Activated T-cell treated with anti-CD3 and anti-CD28 coated beads for 48 hours (primary cell): Measurements from ENCODE around the gene RUSC2.
"Not testable (repeated sequence)": the region's sequence is repeated elsewhere in the genome, so short reads cannot be mapped to it uniquely, and the experiment has no call there.

Experiments
- DNase-seq: peaks from one replicate; pipeline ENCODE4 v3.0.0-alpha.2; 2020; ENCODE audit warnings: low read depth

RUSC2 gene

DNA sequence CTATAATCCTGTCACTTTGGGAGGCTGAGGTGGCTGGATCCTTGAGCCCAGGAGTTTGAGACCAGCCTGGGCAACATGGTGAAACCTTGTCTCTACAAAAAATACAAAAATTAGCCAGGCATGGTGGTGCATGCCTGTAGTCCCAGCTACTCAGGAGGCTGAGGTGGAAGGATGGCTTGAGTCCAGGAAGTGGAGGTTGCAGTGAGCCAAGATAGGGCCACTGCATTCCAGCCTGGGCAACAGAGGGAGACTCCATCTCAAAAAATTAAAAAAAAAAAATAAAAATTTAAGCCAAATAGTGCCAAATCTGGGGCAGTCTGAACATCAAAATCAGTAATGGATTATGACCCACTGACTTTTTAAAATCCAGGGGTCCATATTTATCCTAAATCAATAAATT, 33.6 kb downstream of the RUSC2 start:
- not testable (repeated sequence) for DNase-seq

DNA sequence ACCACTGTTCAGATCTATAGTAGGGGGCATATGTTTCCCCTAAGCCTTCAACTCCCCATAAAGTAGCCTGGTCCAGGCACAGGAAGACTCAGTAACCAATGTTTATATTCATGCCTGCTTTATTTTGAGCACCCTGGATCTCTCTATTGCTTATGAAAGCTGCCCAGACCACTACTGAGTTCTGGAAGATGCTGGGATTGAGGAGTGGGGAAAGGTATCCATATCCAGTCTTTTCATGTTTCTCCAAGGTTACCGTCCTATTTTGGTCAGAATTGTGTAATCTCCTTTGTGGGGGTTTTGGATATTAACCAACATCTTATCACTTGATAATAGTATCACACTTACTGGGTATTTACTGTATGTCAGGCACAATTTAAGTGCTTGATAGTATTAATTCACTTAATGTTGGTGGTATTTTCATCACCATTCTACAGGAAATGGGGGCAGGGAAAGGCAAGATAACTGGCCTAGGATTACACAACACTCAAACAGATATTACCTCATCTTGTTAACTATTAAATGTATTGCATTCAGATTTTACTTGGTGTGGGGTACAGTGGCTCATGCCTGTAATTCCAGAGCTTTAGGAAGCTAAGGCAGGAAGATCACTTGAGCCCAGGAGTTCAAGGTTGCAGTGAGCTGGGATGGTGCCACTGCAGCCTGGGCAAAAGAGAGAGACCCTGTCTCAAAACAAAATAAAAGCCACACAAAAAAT, 36.3 kb downstream of the RUSC2 start:
- no peak for DNase-seq

GRCh38 chr9:35529161-35529823, 39.4 kb downstream of the RUSC2 start:
- DNase-seq: no peak

- no peak for DNase-seq
These were observed 43.5 kb downstream of the RUSC2 start for GRCh38 chr9:35533398-35533797.

DNA sequence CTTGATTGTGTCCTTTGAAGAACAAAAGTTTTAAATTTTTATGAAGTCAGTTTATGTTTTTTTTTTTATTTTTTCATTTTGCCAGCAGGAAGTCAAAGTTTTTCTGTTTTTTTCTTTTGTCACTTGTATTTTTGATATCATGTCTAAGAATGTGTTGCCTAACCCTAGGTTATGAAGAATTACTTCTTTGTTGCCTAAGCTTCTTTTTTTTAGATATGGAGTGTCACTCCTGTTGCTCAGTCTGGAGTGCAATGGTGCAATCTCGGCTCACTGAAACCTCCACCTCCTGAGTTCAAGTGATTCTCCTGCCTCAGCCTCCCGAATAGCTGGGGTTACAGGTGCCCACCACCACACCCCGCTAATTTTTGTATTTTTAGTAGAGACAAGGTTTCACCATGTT, 45.0 kb downstream of the RUSC2 start:
- DNase-seq: not testable (repeated sequence)

DNA sequence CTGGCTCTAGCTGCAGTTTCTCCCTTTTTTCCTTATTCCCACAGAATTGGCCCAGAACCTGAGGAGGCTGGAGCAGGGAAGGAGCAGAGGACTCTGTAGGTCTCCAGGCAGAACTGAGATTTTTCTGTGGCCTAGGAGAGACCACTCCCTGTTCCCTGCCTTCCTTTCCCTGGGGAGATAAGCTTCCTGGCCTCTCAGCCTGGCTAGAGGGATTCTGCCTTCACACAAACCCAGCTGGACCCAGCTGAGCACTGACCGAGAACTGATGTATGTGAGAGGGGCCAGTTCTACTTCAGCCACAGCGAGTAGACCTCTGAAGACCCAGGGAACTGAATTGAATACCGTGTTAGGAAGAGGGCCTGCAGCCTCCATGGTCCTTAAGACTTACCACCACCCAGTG, 48.0 kb downstream of the RUSC2 start:
- no peak for DNase-seq

DNA sequence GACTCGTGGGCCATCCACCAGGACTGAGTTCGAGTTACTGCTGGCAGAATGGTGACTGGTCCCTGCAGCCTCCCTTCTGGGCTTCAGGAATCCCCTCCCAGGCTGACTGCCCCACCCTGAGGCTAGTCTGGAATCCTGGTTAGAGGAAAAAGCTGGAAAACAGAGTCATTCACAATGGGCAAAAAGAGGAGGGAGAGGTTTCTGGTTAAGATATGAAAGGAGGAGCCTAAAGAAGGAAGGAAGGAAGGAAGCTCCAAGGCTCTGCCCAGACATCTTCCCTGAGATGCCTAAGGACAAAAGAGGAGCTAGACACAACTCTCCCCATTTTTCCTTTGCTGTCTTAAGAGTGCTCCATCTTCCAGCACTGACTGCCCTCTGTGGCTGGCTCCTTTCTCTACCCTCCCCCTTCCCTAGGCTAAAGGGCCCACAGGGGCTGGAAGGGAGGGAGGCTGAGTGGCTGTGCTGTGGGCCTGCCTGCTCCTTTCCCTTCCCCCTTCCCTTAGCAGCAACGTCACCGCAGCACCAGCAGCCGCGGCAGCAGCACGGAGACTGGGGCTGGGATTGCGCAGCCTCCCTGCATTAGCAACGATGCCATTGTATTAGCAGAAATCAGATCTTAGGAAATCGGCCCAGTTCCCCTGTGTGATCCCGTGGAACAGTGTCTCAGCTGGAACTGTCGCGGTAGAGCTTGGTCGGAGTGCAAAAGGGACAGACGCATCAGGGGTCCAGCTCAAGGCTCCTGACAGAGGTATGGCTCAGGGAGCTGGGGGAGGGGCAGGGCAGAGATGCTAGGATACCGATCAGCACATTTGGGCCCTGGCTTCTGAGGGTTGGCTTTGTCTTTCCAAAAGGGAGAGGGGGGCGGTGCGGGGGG, 48.7 kb downstream of the RUSC2 start:
- no peak for DNase-seq
